Transverse colon (tissue), 3 donors: ENCODE data around the gene NUMBL.

Experiments used
- CTCF ChIP-seq, 5 experiments: fragments of 200-600 bp in 3 of 5; fragments of 450-650 bp in 2 of 5; sonication (generic) in 3 of 5; IDR thresholded peaks; 1 replicate in 2 of 5; 2 replicates in 3 of 5; pipeline ENCODE4 v1.5.1; 2016 to 2017; ENCODE audit warnings: antibody characterized with exemption in 5 of 5, inconsistent platforms in 3 of 5, mild to moderate bottlenecking in 2 of 5, moderate library complexity in 1 of 5
- EP300 ChIP-seq: sonication (generic); formaldehyde crosslinking; IDR thresholded peaks from one replicate; pipeline ENCODE4 v1.6.1; 2017; ENCODE audit warnings: antibody characterized with exemption, low read depth

DNA sequence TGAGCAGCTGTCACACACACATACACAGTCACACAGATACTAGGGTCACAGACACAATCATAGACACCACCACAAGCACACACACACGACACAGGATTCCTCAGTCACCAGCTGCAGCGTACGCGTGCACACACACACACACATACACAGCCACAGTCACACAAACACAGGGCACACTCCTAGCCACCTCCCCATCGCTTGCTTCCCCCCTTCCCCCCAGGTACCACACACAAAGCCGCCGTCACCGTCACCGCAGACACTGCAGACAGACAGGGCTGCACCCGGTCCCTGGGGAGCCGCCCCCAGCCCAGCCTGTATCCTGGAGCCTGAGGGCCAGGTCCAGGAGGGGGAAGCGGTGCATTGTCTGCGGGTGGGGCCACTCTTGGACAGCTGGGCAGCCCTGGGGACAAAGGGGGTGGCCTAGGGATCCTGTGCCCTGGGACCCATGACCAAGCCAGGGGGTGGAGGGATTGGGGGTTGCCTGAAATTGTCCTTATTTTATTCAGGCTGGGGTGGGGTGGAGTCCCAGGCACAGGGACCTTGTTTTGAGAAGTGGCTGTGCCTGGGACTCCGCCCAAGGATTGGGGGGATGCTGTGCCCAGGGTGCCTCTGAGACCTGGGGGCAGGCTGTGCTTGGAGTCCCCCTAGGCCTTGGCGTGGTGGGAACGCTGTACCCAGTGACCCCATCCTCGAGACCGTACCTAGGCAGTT lies 957 bp downstream of the NUMBL start:
- TF ChIP-seq CTCF (IDR thresholded peaks at IDR 0.05) (no peak), EP300 (no peak)
